ENCODE measurements around the gene CHD2. TPM values are rescaled to one million over a fixed set of nuclear protein-coding genes. Genes with fewer than 3 reads are reported as not detected.

Gene CHD2
- total and polyA plus RNA-seq, 7 donors: 16.0 to 108 (median 75.9) TPM

- H3K27me3 ChIP-seq: no peaks in the 10 kb centered on the region
- TF ChIP-seq POLR2AphosphoS5 (IDR thresholded peaks at IDR 0.05) (peak in 1 of 4 donors; percentile 10), EP300 (IDR thresholded peaks at IDR 0.05) (no peak)
- H3K4me1 ChIP-seq: peaks cover 0 to 89% (median 77%) of the 10 kb centered on the region in 4 donors
- DNase-seq: no peak
- no peaks in the 10 kb centered on the region for H3K9me3 ChIP-seq
- intact Hi-C loops (cut with DNase I): no loop called here
- H3K36me3 ChIP-seq: peaks cover 0 to 17% (median 8%) of the 10 kb centered on the region in 4 donors
- no peak overlapping the region for H3K4me3 ChIP-seq
- peak overlapping the region; percentile 12 to 98 (median 67) for H3K27ac ChIP-seq
- 86 to 87% methylated on average over 8 of the region's 8 CpGs for WGBS, 2 donors
Observed at GRCh38 chr15:93057618-93058017, 157.5 kb downstream of the CHD2 start.

GRCh38 chr15:93058128-93058527 lies 158.0 kb downstream of the CHD2 start:
- WGBS, 2 donors: 72 to 78% methylated on average over 8 of the region's 8 CpGs
- Histone ChIP-seq H3K4me1 (peaks cover 0 to 89% (median 79%) of the 10 kb centered on the region in 4 donors), H3K4me3 (no peak overlapping the region)

GRCh38 chr15:93058904-93059427 lies 158.8 kb downstream of the CHD2 start:
- DNase-seq: no peak
- intact Hi-C loops (cut with DNase I): no loop called here
- WGBS, 2 donors: 72 to 78% methylated on average over 18 of the region's 18 CpGs

More at GRCh38 chr15:93058128-93058527, 158.0 kb downstream of the CHD2 start:
- DNase-seq: no peak
- no peaks in the 10 kb centered on the region for H3K27me3 ChIP-seq
- peak overlapping the region in 2 of 4 donors; percentile 96 to 98 for H3K27ac ChIP-seq
- intact Hi-C loops (cut with DNase I): no loop called here
- no peak for TF ChIP-seq EP300 (IDR thresholded peaks at IDR 0.05)
- no peak for TF ChIP-seq POLR2A (IDR thresholded peaks at IDR 0.05)
- peaks cover 0 to 17% (median 8%) of the 10 kb centered on the region in 4 donors for H3K36me3 ChIP-seq
- H3K9me3 ChIP-seq: no peaks in the 10 kb centered on the region

GRCh38 chr15:93059442-93059841 lies 159.3 kb downstream of the CHD2 start:
- DNase-seq: no peak
- TF ChIP-seq EP300 (IDR thresholded peaks at IDR 0.05) (no peak), POLR2AphosphoS5 (IDR thresholded peaks at IDR 0.05) (no peak), CTCF (IDR thresholded peaks at IDR 0.05) (no peak), POLR2A (IDR thresholded peaks at IDR 0.05) (no peak)
- H3K4me1 ChIP-seq: peaks cover 0 to 96% (median 91%) of the 10 kb centered on the region in 4 donors
- peak overlapping the region in 3 of 4 donors; percentile 67 to 98 (median 96) for H3K27ac ChIP-seq
- H3K9me3 ChIP-seq: no peaks in the 10 kb centered on the region
- no peaks in the 10 kb centered on the region for H3K27me3 ChIP-seq
- H3K4me3 ChIP-seq: no peak overlapping the region
- intact Hi-C loops (cut with DNase I): no loop called here
- H3K36me3 ChIP-seq: peaks cover 0 to 14% (median 8%) of the 10 kb centered on the region in 4 donors
- WGBS, 2 donors: 74 to 77% methylated on average over 8 of the region's 8 CpGs

More at GRCh38 chr15:93058904-93059427, 158.8 kb downstream of the CHD2 start:
- Histone ChIP-seq H3K27ac (peak overlapping the region in 3 of 4 donors; percentile 67 to 98 (median 96)), H3K27me3 (no peaks in the 10 kb centered on the region), H3K36me3 (peaks cover 0 to 16% (median 8%) of the 10 kb centered on the region in 4 donors), H3K4me3 (no peak overlapping the region), H3K9me3 (no peaks in the 10 kb centered on the region), H3K4me1 (peaks cover 0 to 92% (median 87%) of the 10 kb centered on the region in 4 donors)
- no peak for TF ChIP-seq EP300 (IDR thresholded peaks at IDR 0.05)
- no peak for TF ChIP-seq CTCF (IDR thresholded peaks at IDR 0.05)
- no peak for TF ChIP-seq POLR2A (IDR thresholded peaks at IDR 0.05)
- TF ChIP-seq POLR2AphosphoS5 (IDR thresholded peaks at IDR 0.05): no peak

- Histone ChIP-seq H3K27me3 (no peaks in the 10 kb centered on the region), H3K4me1 (peaks cover 0 to 97% (median 95%) of the 10 kb centered on the region in 4 donors), H3K27ac (peak overlapping the region; percentile 52 to 98 (median 82)), H3K9me3 (no peaks in the 10 kb centered on the region), H3K36me3 (peaks cover 0 to 13% (median 2%) of the 10 kb centered on the region in 4 donors), H3K4me3 (no peak overlapping the region)
- DNase-seq: no peak
- 89 to 90% methylated on average over 19 of the region's 19 CpGs for WGBS, 2 donors
- intact Hi-C loops (cut with DNase I): no loop called here
- TF ChIP-seq EP300 (IDR thresholded peaks at IDR 0.05) (no peak), POLR2AphosphoS5 (IDR thresholded peaks at IDR 0.05) (no peak), CTCF (IDR thresholded peaks at IDR 0.05) (no peak), POLR2A (IDR thresholded peaks at IDR 0.05) (no peak)
Observed at GRCh38 chr15:93060336-93061248, 160.5 kb downstream of the CHD2 start.

Measured in sigmoid colon (tissue), 7 donors.